GM23338 (cell line): ENCODE data around the gene GLRX. TPM values are rescaled to one million over a fixed set of nuclear protein-coding genes. Genes with fewer than 3 reads are reported as not detected.

ENCODE experiments used
- ATAC-seq: fragments of 200-7000 bp; cut with Tn5 transposase; 3 replicates; pipeline ENCODE4 v1.9.1; 2020
- DNase-seq: peaks from one replicate; pipeline ENCODE4 v3.0.0-alpha.2; 2015; ENCODE audit warnings: low spot score
- H2AFZ ChIP-seq: fragments of 200-600 bp; sonication (generic); 2 replicates; pipeline ENCODE4 v1.8.0; 2016; ENCODE audit warnings: antibody characterized with exemption, mild to moderate bottlenecking, moderate library complexity
- H3F3A ChIP-seq: fragments of 200-600 bp; sonication (generic); replicated peaks from 2 replicates; pipeline ENCODE4 v1.8.0; 2017; ENCODE audit warnings: antibody characterized with exemption, mixed run types, low read depth
- H3K27ac ChIP-seq: fragments of 200-600 bp; sonication (generic); 2 replicates; pipeline ENCODE4 v1.6.1; 2016; ENCODE audit warnings: low read depth
- H3K27me3 ChIP-seq: fragments of 200-600 bp; sonication (generic); 2 replicates; pipeline ENCODE4 v1.8.0; 2016; ENCODE audit warnings: mild to moderate bottlenecking, mixed run types, moderate library complexity; ENCODE audit not compliant: insufficient read depth
- H3K36me3 ChIP-seq: fragments of 200-600 bp; sonication (generic); 2 replicates; pipeline ENCODE4 v1.8.0; 2016; ENCODE audit warnings: mild to moderate bottlenecking; ENCODE audit not compliant: insufficient read depth
- H3K4me1 ChIP-seq: fragments of 200-600 bp; sonication (generic); 2 replicates; pipeline ENCODE4 v1.8.0; 2016; ENCODE audit warnings: mild to moderate bottlenecking, moderate library complexity; ENCODE audit not compliant: insufficient read depth
- H3K4me2 ChIP-seq: fragments of 200-600 bp; sonication (generic); 2 replicates; pipeline ENCODE4 v1.7.1; 2017; ENCODE audit warnings: mixed run types
- H3K4me3 ChIP-seq: fragments of 200-600 bp; sonication (generic); 2 replicates; pipeline ENCODE4 v1.6.1; 2016; ENCODE audit warnings: mixed run types
- H3K79me2 ChIP-seq: fragments of 200-600 bp; sonication (generic); replicated peaks from 2 replicates; pipeline ENCODE4 v1.8.0; 2017; ENCODE audit warnings: mild to moderate bottlenecking; ENCODE audit not compliant: insufficient read depth
- H3K9me2 ChIP-seq: fragments of 200-600 bp; sonication (generic); 2 replicates; pipeline ENCODE4 v1.8.0; 2017; ENCODE audit not compliant: insufficient read depth
- H4K20me1 ChIP-seq: fragments of 200-600 bp; sonication (generic); replicated peaks from 2 replicates; pipeline ENCODE4 v1.8.0; 2017; ENCODE audit warnings: mild to moderate bottlenecking; ENCODE audit not compliant: insufficient read depth
- H3K27ac Mint-ChIP-seq: 2 replicates; pipeline ENCODE4 v1.8.0; 2020; ENCODE audit warnings: inconsistent platforms, mild to moderate bottlenecking, moderate library complexity, mixed read lengths
- H3K27me3 Mint-ChIP-seq: 3 replicates; pipeline ENCODE4 v1.8.0; 2022; ENCODE audit warnings: low read depth, mild to moderate bottlenecking, moderate library complexity, mixed read lengths, inconsistent platforms; ENCODE audit not compliant: insufficient read depth, poor library complexity
- H3K36me3 Mint-ChIP-seq: 3 replicates; pipeline ENCODE4 v1.8.0; 2021; ENCODE audit warnings: low read depth, mild to moderate bottlenecking, inconsistent platforms, moderate library complexity, mixed read lengths
- H3K4me1 Mint-ChIP-seq: 3 replicates; pipeline ENCODE4 v1.8.0; 2020; ENCODE audit warnings: mild to moderate bottlenecking, inconsistent platforms, mixed read lengths
- H3K4me3 Mint-ChIP-seq: 3 replicates; pipeline ENCODE4 v1.8.0; 2021; ENCODE audit warnings: moderate library complexity, mild to moderate bottlenecking, inconsistent platforms, mixed read lengths
- H3K9me3 Mint-ChIP-seq: 3 replicates; pipeline ENCODE4 v1.8.0; 2020; ENCODE audit warnings: moderate library complexity, mild to moderate bottlenecking, inconsistent platforms, mixed read lengths
- CREB1 ChIP-seq: fragments of 250-450 bp; sonication (Bioruptor Pico); IDR thresholded peaks from 2 replicates; pipeline ENCODE4 v1.5.0; 2020; ENCODE audit warnings: low read depth, mild to moderate bottlenecking, moderate library complexity
- EZH2 ChIP-seq: fragments of 200-600 bp; sonication (generic); IDR thresholded peaks from one replicate; pipeline ENCODE4 v1.8.0; 2017; ENCODE audit warnings: antibody characterized with exemption, mild to moderate bottlenecking, low read depth; ENCODE audit not compliant: unreplicated experiment
- EZH2phosphoT487 ChIP-seq: fragments of 200-600 bp; sonication (generic); IDR thresholded peaks from one replicate; pipeline ENCODE4 v1.8.1; 2018; ENCODE audit warnings: antibody characterized with exemption; ENCODE audit not compliant: unreplicated experiment
- JUNB ChIP-seq: IDR thresholded peaks from one replicate; pipeline ENCODE4 v1.6.1; 2016; ENCODE audit warnings: antibody characterized with exemption; ENCODE audit not compliant: unreplicated experiment
- NANOG ChIP-seq: IDR thresholded peaks from 2 replicates; pipeline ENCODE4 v1.6.1; 2016; ENCODE audit warnings: antibody characterized with exemption, borderline replicate concordance
- POLR2AphosphoS5 ChIP-seq: IDR thresholded peaks from 2 replicates; pipeline ENCODE4 v1.6.1; 2016; ENCODE audit warnings: antibody characterized with exemption, low read depth
- STAT1 ChIP-seq: IDR thresholded peaks from one replicate; pipeline ENCODE4 v1.6.1; 2016; ENCODE audit warnings: antibody characterized with exemption; ENCODE audit not compliant: unreplicated experiment
- ZNF331 ChIP-seq: fragments of 250-450 bp; sonication (Bioruptor Pico); IDR thresholded peaks from 2 replicates; pipeline ENCODE4 v1.5.0; 2020; ENCODE audit warnings: low read depth, mild to moderate bottlenecking, moderate library complexity
- polyA plus RNA-seq: library from polyadenylated mRNA; unstranded; fragments of >200 nt; fragmentation: Nextera tagmentation; extraction: Ambion mirVana; gene quantifications from 2 replicates; pipeline ENCODE4 v1.2.1, GENCODE V29; 2016
- total RNA-seq: library from RNA; depleted of rRNA; stranded (reverse); fragments of >200 nt; shearing (Covaris generic); gene quantifications from 2 replicates; pipeline ENCODE4 v1.2.3, GENCODE V29; 2014
- TF ChIP-seq, protein P1 (sequence below): fragments of 250-450 bp; sonication (Bioruptor Pico); IDR thresholded peaks from 2 replicates; pipeline ENCODE4 v1.5.0; 2020; ENCODE audit warnings: mild to moderate bottlenecking, moderate library complexity
- TF ChIP-seq, protein P2 (sequence below), 2 experiments: fragments of 200-600 bp in 1 of 2; sonication (generic) in 1 of 2; conservative IDR thresholded peaks; 2 replicates each; pipeline versions ENCODE4 v1.5.1 to v1.6.1; 2016 to 2017; ENCODE audit warnings: antibody characterized with exemption in 2 of 2, low read depth in 2 of 2, mild to moderate bottlenecking in 2 of 2, moderate library complexity in 1 of 2
- TF ChIP-seq, protein P3 (sequence below): IDR thresholded peaks from one replicate; pipeline ENCODE4 v1.6.1; 2018; ENCODE audit warnings: antibody characterized with exemption; ENCODE audit not compliant: unreplicated experiment

The GLRX gene
- total and polyA plus RNA-seq, 2 experiments from 2014 or later = 9.5 to 42.2 TPM

GRCh38 chr5:95783661-95784060 is 38.9 kb downstream of the GLRX start (continued):
- TF ChIP-seq, protein P1, sequence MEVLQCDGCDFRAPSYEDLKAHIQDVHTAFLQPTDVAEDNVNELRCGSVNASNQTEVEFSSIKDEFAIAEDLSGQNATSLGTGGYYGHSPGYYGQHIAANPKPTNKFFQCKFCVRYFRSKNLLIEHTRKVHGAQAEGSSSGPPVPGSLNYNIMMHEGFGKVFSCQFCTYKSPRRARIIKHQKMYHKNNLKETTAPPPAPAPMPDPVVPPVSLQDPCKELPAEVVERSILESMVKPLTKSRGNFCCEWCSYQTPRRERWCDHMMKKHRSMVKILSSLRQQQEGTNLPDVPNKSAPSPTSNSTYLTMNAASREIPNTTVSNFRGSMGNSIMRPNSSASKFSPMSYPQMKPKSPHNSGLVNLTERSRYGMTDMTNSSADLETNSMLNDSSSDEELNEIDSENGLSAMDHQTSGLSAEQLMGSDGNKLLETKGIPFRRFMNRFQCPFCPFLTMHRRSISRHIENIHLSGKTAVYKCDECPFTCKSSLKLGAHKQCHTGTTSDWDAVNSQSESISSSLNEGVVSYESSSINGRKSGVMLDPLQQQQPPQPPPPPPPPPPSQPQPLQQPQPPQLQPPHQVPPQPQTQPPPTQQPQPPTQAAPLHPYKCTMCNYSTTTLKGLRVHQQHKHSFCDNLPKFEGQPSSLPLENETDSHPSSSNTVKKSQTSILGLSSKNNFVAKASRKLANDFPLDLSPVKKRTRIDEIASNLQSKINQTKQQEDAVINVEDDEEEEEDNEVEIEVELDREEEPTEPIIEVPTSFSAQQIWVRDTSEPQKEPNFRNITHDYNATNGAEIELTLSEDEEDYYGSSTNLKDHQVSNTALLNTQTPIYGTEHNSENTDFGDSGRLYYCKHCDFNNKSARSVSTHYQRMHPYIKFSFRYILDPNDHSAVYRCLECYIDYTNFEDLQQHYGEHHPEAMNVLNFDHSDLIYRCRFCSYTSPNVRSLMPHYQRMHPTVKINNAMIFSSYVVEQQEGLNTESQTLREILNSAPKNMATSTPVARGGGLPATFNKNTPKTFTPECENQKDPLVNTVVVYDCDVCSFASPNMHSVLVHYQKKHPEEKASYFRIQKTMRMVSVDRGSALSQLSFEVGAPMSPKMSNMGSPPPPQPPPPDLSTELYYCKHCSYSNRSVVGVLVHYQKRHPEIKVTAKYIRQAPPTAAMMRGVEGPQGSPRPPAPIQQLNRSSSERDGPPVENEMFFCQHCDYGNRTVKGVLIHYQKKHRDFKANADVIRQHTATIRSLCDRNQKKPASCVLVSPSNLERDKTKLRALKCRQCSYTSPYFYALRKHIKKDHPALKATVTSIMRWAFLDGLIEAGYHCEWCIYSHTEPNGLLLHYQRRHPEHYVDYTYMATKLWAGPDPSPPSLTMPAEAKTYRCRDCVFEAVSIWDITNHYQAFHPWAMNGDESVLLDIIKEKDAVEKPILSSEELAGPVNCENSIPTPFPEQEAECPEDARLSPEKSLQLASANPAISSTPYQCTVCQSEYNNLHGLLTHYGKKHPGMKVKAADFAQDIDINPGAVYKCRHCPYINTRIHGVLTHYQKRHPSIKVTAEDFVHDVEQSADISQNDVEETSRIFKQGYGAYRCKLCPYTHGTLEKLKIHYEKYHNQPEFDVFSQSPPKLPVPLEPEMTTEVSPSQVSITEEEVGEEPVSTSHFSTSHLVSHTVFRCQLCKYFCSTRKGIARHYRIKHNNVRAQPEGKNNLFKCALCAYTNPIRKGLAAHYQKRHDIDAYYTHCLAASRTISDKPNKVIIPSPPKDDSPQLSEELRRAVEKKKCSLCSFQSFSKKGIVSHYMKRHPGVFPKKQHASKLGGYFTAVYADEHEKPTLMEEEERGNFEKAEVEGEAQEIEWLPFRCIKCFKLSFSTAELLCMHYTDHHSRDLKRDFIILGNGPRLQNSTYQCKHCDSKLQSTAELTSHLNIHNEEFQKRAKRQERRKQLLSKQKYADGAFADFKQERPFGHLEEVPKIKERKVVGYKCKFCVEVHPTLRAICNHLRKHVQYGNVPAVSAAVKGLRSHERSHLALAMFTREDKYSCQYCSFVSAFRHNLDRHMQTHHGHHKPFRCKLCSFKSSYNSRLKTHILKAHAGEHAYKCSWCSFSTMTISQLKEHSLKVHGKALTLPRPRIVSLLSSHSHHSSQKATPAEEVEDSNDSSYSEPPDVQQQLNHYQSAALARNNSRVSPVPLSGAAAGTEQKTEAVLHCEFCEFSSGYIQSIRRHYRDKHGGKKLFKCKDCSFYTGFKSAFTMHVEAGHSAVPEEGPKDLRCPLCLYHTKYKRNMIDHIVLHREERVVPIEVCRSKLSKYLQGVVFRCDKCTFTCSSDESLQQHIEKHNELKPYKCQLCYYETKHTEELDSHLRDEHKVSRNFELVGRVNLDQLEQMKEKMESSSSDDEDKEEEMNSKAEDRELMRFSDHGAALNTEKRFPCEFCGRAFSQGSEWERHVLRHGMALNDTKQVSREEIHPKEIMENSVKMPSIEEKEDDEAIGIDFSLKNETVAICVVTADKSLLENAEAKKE = no peak
- TF ChIP-seq ZNF331 (CRISPR knock-in tag) = no peak
- TF ChIP-seq STAT1 = no peak
- TF ChIP-seq EZH2 = no peak
- TF ChIP-seq, protein P2, sequence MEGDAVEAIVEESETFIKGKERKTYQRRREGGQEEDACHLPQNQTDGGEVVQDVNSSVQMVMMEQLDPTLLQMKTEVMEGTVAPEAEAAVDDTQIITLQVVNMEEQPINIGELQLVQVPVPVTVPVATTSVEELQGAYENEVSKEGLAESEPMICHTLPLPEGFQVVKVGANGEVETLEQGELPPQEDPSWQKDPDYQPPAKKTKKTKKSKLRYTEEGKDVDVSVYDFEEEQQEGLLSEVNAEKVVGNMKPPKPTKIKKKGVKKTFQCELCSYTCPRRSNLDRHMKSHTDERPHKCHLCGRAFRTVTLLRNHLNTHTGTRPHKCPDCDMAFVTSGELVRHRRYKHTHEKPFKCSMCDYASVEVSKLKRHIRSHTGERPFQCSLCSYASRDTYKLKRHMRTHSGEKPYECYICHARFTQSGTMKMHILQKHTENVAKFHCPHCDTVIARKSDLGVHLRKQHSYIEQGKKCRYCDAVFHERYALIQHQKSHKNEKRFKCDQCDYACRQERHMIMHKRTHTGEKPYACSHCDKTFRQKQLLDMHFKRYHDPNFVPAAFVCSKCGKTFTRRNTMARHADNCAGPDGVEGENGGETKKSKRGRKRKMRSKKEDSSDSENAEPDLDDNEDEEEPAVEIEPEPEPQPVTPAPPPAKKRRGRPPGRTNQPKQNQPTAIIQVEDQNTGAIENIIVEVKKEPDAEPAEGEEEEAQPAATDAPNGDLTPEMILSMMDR (conservative IDR thresholded peaks at IDR 0.05; ENCODE audit: low read depth in 2 of 2) = no peak
- no peak for TF ChIP-seq POLR2AphosphoS5
- TF ChIP-seq JUNB = no peak
- TF ChIP-seq EZH2phosphoT487 = no peak
- no peak for TF ChIP-seq CREB1 (CRISPR knock-in tag)

GRCh38 chr5:95782181-95782580 is 40.3 kb downstream of the GLRX start:
- no peaks in the 10 kb centered on the region for H3K4me1 ChIP-seq
- H3K79me2 ChIP-seq = no peaks in the 10 kb centered on the region
- Mint-ChIP-seq H3K36me3 (no peaks in the 10 kb centered on the region; the same call in 2 of the 3 replicates), H3K27ac (no peak overlapping the region), H3K4me1 (peaks cover 3% of the 10 kb centered on the region; the same call in 1 of the 3 replicates), H3K4me3 (no peak overlapping the region), H3K9me3 (peaks cover 2% of the 10 kb centered on the region; the same call in 2 of the 3 replicates), H3K27me3 (no peaks in the 10 kb centered on the region)
- no peaks in the 10 kb centered on the region for H3F3A ChIP-seq
- no peak overlapping the region for H3K4me3 ChIP-seq
- H3K36me3 ChIP-seq = no peaks in the 10 kb centered on the region
- ATAC-seq (no peak), DNase-seq (no peak)
- no peaks in the 10 kb centered on the region for H3K27me3 ChIP-seq
- no peak overlapping the region for H3K27ac ChIP-seq
- H4K20me1 ChIP-seq = no peaks in the 10 kb centered on the region
- H3K9me2 ChIP-seq = no peaks in the 10 kb centered on the region
- H3K4me2 ChIP-seq = no peak overlapping the region
- H2AFZ ChIP-seq = no peak overlapping the region
- no peak for TF ChIP-seq STAT1
- no peak for TF ChIP-seq NANOG
- no peak for TF ChIP-seq CREB1 (CRISPR knock-in tag)
- TF ChIP-seq EZH2phosphoT487 = no peak
- TF ChIP-seq, protein P2 (conservative IDR thresholded peaks at IDR 0.05; ENCODE audit: low read depth in 2 of 2) = no peak
- TF ChIP-seq, protein P3, sequence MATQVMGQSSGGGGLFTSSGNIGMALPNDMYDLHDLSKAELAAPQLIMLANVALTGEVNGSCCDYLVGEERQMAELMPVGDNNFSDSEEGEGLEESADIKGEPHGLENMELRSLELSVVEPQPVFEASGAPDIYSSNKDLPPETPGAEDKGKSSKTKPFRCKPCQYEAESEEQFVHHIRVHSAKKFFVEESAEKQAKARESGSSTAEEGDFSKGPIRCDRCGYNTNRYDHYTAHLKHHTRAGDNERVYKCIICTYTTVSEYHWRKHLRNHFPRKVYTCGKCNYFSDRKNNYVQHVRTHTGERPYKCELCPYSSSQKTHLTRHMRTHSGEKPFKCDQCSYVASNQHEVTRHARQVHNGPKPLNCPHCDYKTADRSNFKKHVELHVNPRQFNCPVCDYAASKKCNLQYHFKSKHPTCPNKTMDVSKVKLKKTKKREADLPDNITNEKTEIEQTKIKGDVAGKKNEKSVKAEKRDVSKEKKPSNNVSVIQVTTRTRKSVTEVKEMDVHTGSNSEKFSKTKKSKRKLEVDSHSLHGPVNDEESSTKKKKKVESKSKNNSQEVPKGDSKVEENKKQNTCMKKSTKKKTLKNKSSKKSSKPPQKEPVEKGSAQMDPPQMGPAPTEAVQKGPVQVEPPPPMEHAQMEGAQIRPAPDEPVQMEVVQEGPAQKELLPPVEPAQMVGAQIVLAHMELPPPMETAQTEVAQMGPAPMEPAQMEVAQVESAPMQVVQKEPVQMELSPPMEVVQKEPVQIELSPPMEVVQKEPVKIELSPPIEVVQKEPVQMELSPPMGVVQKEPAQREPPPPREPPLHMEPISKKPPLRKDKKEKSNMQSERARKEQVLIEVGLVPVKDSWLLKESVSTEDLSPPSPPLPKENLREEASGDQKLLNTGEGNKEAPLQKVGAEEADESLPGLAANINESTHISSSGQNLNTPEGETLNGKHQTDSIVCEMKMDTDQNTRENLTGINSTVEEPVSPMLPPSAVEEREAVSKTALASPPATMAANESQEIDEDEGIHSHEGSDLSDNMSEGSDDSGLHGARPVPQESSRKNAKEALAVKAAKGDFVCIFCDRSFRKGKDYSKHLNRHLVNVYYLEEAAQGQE = no peak
